H9 (cell line): ENCODE data around the gene PFKFB2. TPM values are rescaled to one million over a fixed set of nuclear protein-coding genes. Genes with fewer than 3 reads are reported as not detected.

Source experiments
- DNase-seq: peaks from one replicate; pipeline ENCODE4 v3.0.0-alpha.2; 2017
- H2AFZ ChIP-seq: one replicate; pipeline ENCODE4 v1.6.1; 2013; ENCODE audit warnings: mild to moderate bottlenecking, low read length, control low read depth, moderate library complexity
- H2AK5ac ChIP-seq: 2 replicates; pipeline ENCODE4 v1.6.1; 2013; ENCODE audit warnings: low read length, control low read depth, mixed read lengths; ENCODE audit not compliant: insufficient read length
- H2BK120ac ChIP-seq: one replicate; pipeline ENCODE4 v1.6.1; 2013; ENCODE audit warnings: low read depth, mild to moderate bottlenecking, low read length, control low read depth, inconsistent platforms; ENCODE audit not compliant: poor library complexity, severe bottlenecking
- H2BK12ac ChIP-seq: 2 replicates; pipeline ENCODE4 v1.6.1; 2013; ENCODE audit warnings: low read length, control low read depth, mixed read lengths, low read depth; ENCODE audit not compliant: insufficient read length
- H2BK15ac ChIP-seq: 2 replicates; pipeline ENCODE4 v1.6.1; 2013; ENCODE audit warnings: low read depth, low read length, control low read depth
- H2BK20ac ChIP-seq: one replicate; pipeline ENCODE4 v1.6.1; 2013; ENCODE audit warnings: low read depth, mild to moderate bottlenecking, low read length, control low read depth, inconsistent platforms; ENCODE audit not compliant: poor library complexity, severe bottlenecking
- H2BK5ac ChIP-seq: 2 replicates; pipeline ENCODE4 v1.6.1; 2013; ENCODE audit warnings: low read length, control low read depth, mixed read lengths; ENCODE audit not compliant: insufficient read length
- H3K14ac ChIP-seq: 2 replicates; pipeline ENCODE4 v1.6.1; 2013; ENCODE audit warnings: low read length, control low read depth; ENCODE audit not compliant: insufficient read depth
- H3K18ac ChIP-seq: 2 replicates; pipeline ENCODE4 v1.6.1; 2013; ENCODE audit warnings: low read depth, mild to moderate bottlenecking, mixed read lengths, low read length, control low read depth; ENCODE audit not compliant: insufficient read length
- H3K23ac ChIP-seq: 2 replicates; pipeline ENCODE4 v1.6.1; 2013; ENCODE audit warnings: low read length, control low read depth, mixed read lengths, low read depth; ENCODE audit not compliant: insufficient read length
- H3K23me2 ChIP-seq: 2 replicates; pipeline ENCODE4 v1.6.1; 2013; ENCODE audit warnings: low read depth, mild to moderate bottlenecking, mixed read lengths, low read length, control low read depth; ENCODE audit not compliant: insufficient read length, poor library complexity, severe bottlenecking
- H3K27ac ChIP-seq: 2 replicates; pipeline ENCODE4 v1.5.1; 2013; ENCODE audit warnings: low read length, control low read depth, mixed read lengths, low read depth; ENCODE audit not compliant: insufficient read length
- H3K27me3 ChIP-seq: 2 replicates; pipeline ENCODE4 v1.6.1; 2013; ENCODE audit warnings: low read length, control low read depth, inconsistent platforms; ENCODE audit not compliant: insufficient read depth
- H3K4ac ChIP-seq: 2 replicates; pipeline ENCODE4 v1.6.1; 2013; ENCODE audit warnings: low read depth, mild to moderate bottlenecking, control low read depth, inconsistent platforms, low read length, moderate library complexity
- H3K4me1 ChIP-seq: 2 replicates; pipeline ENCODE4 v1.6.1; 2013; ENCODE audit warnings: low read length, control low read depth, inconsistent platforms; ENCODE audit not compliant: insufficient read depth
- H3K4me2 ChIP-seq: 2 replicates; pipeline ENCODE4 v1.6.1; 2013; ENCODE audit warnings: low read length, control low read depth, mixed read lengths; ENCODE audit not compliant: insufficient read length, insufficient read depth
- H3K56ac ChIP-seq: 2 replicates; pipeline ENCODE4 v1.6.1; 2013; ENCODE audit warnings: low read depth, mild to moderate bottlenecking, mixed read lengths, low read length, control low read depth; ENCODE audit not compliant: insufficient read length
- H3K79me1 ChIP-seq: 2 replicates; pipeline ENCODE4 v1.6.1; 2013; ENCODE audit warnings: low read depth, mild to moderate bottlenecking, moderate library complexity, low read length, control low read depth, inconsistent platforms; ENCODE audit not compliant: insufficient read depth, poor library complexity, severe bottlenecking
- H3K79me2 ChIP-seq: 2 replicates; pipeline ENCODE4 v1.6.1; 2013; ENCODE audit warnings: low read length, control low read depth, inconsistent platforms; ENCODE audit not compliant: insufficient read depth
- H3K9ac ChIP-seq: 2 replicates; pipeline ENCODE4 v1.6.1; 2013; ENCODE audit warnings: low read length, control low read depth, mixed read lengths; ENCODE audit not compliant: insufficient read length; ENCODE audit errors: extremely low read depth
- H3K9me3 ChIP-seq: one replicate; pipeline ENCODE4 v1.6.1; 2013; ENCODE audit warnings: low read depth, low read length, inconsistent platforms; ENCODE audit not compliant: control insufficient read depth
- H3T11ph ChIP-seq: one replicate; pipeline ENCODE4 v1.6.1; 2013; ENCODE audit warnings: mild to moderate bottlenecking, low read length, control low read depth, inconsistent platforms
- H4K20me1 ChIP-seq: one replicate; pipeline ENCODE4 v1.6.1; 2013; ENCODE audit not compliant: control insufficient read depth, insufficient read length, insufficient read depth
- H4K5ac ChIP-seq: 2 replicates; pipeline ENCODE4 v1.6.1; 2013; ENCODE audit warnings: low read depth, mild to moderate bottlenecking, mixed read lengths, low read length, control low read depth; ENCODE audit not compliant: insufficient read length
- H4K8ac ChIP-seq: replicated peaks from 2 replicates; pipeline ENCODE4 v1.6.1; 2013; ENCODE audit warnings: low read length, control low read depth, mixed read lengths, low read depth; ENCODE audit not compliant: insufficient read length
- H4K91ac ChIP-seq: 2 replicates; pipeline ENCODE4 v1.6.1; 2013; ENCODE audit warnings: low read depth, mild to moderate bottlenecking, moderate library complexity, mixed read lengths, low read length, control low read depth; ENCODE audit not compliant: insufficient read length
- H3K27ac Mint-ChIP-seq, 3 experiments: 2 replicates in 2 of 3; 3 replicates in 1 of 3; pipeline ENCODE4 v1.8.0; 2020 to 2021; ENCODE audit warnings: mixed read lengths in 3 of 3, mild to moderate bottlenecking in 1 of 3, moderate library complexity in 1 of 3
- H3K27me3 Mint-ChIP-seq: 2 replicates; pipeline ENCODE4 v1.8.0; 2021; ENCODE audit warnings: low read depth, mild to moderate bottlenecking, moderate library complexity, mixed read lengths
- H3K36me3 Mint-ChIP-seq, 3 experiments: 2 replicates in 2 of 3; 3 replicates in 1 of 3; pipeline ENCODE4 v1.8.0; 2020 to 2021; ENCODE audit warnings: low read depth in 3 of 3, mixed read lengths in 3 of 3; ENCODE audit not compliant: insufficient read depth in 1 of 3
- H3K4me1 Mint-ChIP-seq, 2 experiments: 2 replicates each; pipeline ENCODE4 v1.8.0; 2020; ENCODE audit warnings: mixed read lengths in 2 of 2
- H3K4me3 Mint-ChIP-seq, 2 experiments: 2 replicates in 1 of 2; 3 replicates in 1 of 2; pipeline ENCODE4 v1.8.0; 2020 to 2021; ENCODE audit warnings: mild to moderate bottlenecking in 2 of 2, mixed read lengths in 2 of 2, moderate library complexity in 1 of 2
- H3K9me3 Mint-ChIP-seq, 2 experiments: 2 replicates in 1 of 2; 3 replicates in 1 of 2; pipeline ENCODE4 v1.8.0; 2020; ENCODE audit warnings: mild to moderate bottlenecking in 2 of 2, mixed read lengths in 2 of 2, moderate library complexity in 1 of 2
- WGBS: extraction: QIAGEN DNeasy Blood & Tissue Kit; methylation state at CpG from one replicate; pipeline ENCODE4 v1.1.7; 2013; ENCODE audit warnings: missing lambda C conversion rate, low lambda C conversion rate, mixed read lengths; ENCODE audit not compliant: insufficient read length; ENCODE audit errors: extremely low coverage; 5-methylcytosine and 5-hydroxymethylcytosine counted together
- total RNA-seq: library from RNA; stranded (reverse); gene quantifications from 2 replicates; pipeline ENCODE4 v1.2.1, GENCODE V29; 2021
- TF ChIP-seq, protein P1 (sequence below): fragments of 200-600 bp; sonication (generic); conservative IDR thresholded peaks from 3 replicates; pipeline ENCODE4 v1.8.0; 2021; ENCODE audit warnings: antibody characterized with exemption, mild to moderate bottlenecking

PFKFB2 gene
- total RNA-seq, 1 experiment from 2014 or later, result 14.6 TPM

DNA sequence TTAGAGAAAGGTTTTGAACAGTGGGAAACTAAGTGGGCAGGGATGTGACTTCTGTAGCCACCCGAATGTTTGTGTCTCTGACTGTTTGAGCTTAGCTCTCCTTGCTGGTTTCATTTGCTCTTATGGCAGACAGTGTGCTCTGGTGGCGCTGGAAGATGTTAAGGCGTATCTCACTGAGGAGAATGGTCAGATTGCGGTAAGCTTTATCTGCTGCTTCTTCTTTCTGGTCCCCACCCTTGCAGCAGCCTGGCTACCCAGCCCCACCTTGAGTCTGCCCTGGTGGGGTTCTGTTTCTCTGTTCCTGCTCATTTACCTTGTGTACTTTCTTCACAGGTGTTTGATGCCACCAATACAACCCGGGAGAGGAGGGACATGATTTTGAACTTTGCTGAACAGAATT is 9.9 kb downstream of the PFKFB2 start:
- Mint-ChIP-seq H3K4me3 (no peak overlapping the region), H3K27ac (peak overlapping the region in 1 of 3 experiments; percentile 23; a peak in 1 of 7 replicates), H3K27me3 (no peaks in the 10 kb centered on the region), H3K9me3 (no peaks in the 10 kb centered on the region), H3K36me3 (peaks cover 6 to 51% (median 29%) of the 10 kb centered on the region in 3 experiments), H3K4me1 (peaks cover 4 to 8% of the 10 kb centered on the region in 2 experiments; a peak in 3 of 4 replicates)
- no CpG with 5 or more reads among the region's 5 CpGs for WGBS
- Histone ChIP-seq H3K27me3 (no peaks in the 10 kb centered on the region), H3K4me1 (no peaks in the 10 kb centered on the region), H3K4ac (no peak overlapping the region), H3K18ac (no peak overlapping the region), H2BK12ac (no peak overlapping the region), H2AFZ (no peak overlapping the region), H3K9me3 (no peaks in the 10 kb centered on the region), H3K79me1 (no peaks in the 10 kb centered on the region), H3K9ac (no peak overlapping the region), H3T11ph (no peak overlapping the region), H3K56ac (no peak overlapping the region), H3K23me2 (no peaks in the 10 kb centered on the region), H2BK5ac (no peak overlapping the region), H4K8ac (no peak overlapping the region), H4K91ac (no peak overlapping the region), H3K79me2 (no peaks in the 10 kb centered on the region), H4K5ac (no peak overlapping the region), H2BK20ac (no peak overlapping the region), H2BK120ac (no peak overlapping the region), H4K20me1 (no peaks in the 10 kb centered on the region), H2BK15ac (no peak overlapping the region), H3K14ac (no peak overlapping the region), H2AK5ac (no peak overlapping the region), H3K4me2 (no peak overlapping the region), H3K27ac (no peak overlapping the region), H3K23ac (no peak overlapping the region)
- TF ChIP-seq, protein P1, sequence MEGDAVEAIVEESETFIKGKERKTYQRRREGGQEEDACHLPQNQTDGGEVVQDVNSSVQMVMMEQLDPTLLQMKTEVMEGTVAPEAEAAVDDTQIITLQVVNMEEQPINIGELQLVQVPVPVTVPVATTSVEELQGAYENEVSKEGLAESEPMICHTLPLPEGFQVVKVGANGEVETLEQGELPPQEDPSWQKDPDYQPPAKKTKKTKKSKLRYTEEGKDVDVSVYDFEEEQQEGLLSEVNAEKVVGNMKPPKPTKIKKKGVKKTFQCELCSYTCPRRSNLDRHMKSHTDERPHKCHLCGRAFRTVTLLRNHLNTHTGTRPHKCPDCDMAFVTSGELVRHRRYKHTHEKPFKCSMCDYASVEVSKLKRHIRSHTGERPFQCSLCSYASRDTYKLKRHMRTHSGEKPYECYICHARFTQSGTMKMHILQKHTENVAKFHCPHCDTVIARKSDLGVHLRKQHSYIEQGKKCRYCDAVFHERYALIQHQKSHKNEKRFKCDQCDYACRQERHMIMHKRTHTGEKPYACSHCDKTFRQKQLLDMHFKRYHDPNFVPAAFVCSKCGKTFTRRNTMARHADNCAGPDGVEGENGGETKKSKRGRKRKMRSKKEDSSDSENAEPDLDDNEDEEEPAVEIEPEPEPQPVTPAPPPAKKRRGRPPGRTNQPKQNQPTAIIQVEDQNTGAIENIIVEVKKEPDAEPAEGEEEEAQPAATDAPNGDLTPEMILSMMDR, result no peak
- DNase-seq, result no peak
